Smooth muscle cell (in vitro differentiated cells): ENCODE measurements around the gene ZIC4. TPM values are rescaled to one million over a fixed set of nuclear protein-coding genes. Genes with fewer than 3 reads are reported as not detected.

Experiments used
- DNase-seq: peaks from one replicate; lab custom pipeline; 2025; ENCODE audit not compliant: unreplicated experiment; lab: John Stamatoyannopoulos, UW
- H2AFZ ChIP-seq: fragments of 200-600 bp; sonication (generic); 2 replicates; pipeline ENCODE4 v1.6.0; 2016; ENCODE audit warnings: antibody characterized with exemption, low read depth, mild to moderate bottlenecking
- H3F3A ChIP-seq: fragments of 200-600 bp; sonication (generic); 2 replicates; pipeline ENCODE4 v1.6.0; 2017; ENCODE audit warnings: antibody characterized with exemption, low read depth
- H3K27ac ChIP-seq: fragments of 200-600 bp; sonication (generic); 2 replicates; pipeline ENCODE4 v1.5.1; 2016; ENCODE audit warnings: low read depth, mild to moderate bottlenecking
- H3K27me3 ChIP-seq: fragments of 200-600 bp; sonication (generic); 2 replicates; pipeline ENCODE4 v1.6.1; 2016; ENCODE audit warnings: low read depth, mild to moderate bottlenecking
- H3K36me3 ChIP-seq: fragments of 200-600 bp; sonication (generic); 2 replicates; pipeline ENCODE4 v1.5.1; 2016; ENCODE audit warnings: low read depth
- H3K4me1 ChIP-seq: fragments of 200-600 bp; sonication (generic); 2 replicates; pipeline ENCODE4 v1.5.1; 2016; ENCODE audit warnings: low read depth
- H3K4me2 ChIP-seq: fragments of 200-600 bp; sonication (generic); 2 replicates; pipeline ENCODE4 v1.6.0; 2016; ENCODE audit warnings: mild to moderate bottlenecking
- H3K4me3 ChIP-seq: fragments of 200-600 bp; sonication (generic); 2 replicates; pipeline ENCODE4 v1.5.1; 2016; ENCODE audit warnings: mild to moderate bottlenecking
- H3K79me2 ChIP-seq: fragments of 200-600 bp; sonication (generic); 2 replicates; pipeline ENCODE4 v1.6.0; 2016; ENCODE audit warnings: low read depth, mild to moderate bottlenecking
- H3K9ac ChIP-seq: fragments of 200-600 bp; sonication (generic); 2 replicates; pipeline ENCODE4 v1.6.0; 2016; ENCODE audit warnings: low read depth
- H3K9me3 ChIP-seq: fragments of 200-600 bp; sonication (generic); replicated peaks from 2 replicates; pipeline ENCODE4 v1.5.1; 2016; ENCODE audit warnings: low read depth
- H4K20me1 ChIP-seq: fragments of 200-600 bp; sonication (generic); 2 replicates; pipeline ENCODE4 v1.6.0; 2016; ENCODE audit warnings: low read depth
- CTCF ChIP-seq: fragments of 200-600 bp; sonication (generic); IDR thresholded peaks from 2 replicates; pipeline ENCODE4 v1.5.1; 2017; ENCODE audit warnings: borderline replicate concordance, mild to moderate bottlenecking, antibody characterized with exemption; ENCODE audit not compliant: insufficient read depth, poor library complexity, severe bottlenecking
- WGBS: methylation state at CpG from one replicate; pipeline ENCODE4 v1.1.7; 2016; ENCODE audit warnings: low lambda C conversion rate; 5-methylcytosine and 5-hydroxymethylcytosine counted together
- polyA plus RNA-seq: library from polyadenylated mRNA; unstranded; fragments of >200 nt; fragmentation: Nextera tagmentation; extraction: Ambion mirVana; gene quantifications from 2 replicates; pipeline ENCODE4 v1.2.1, GENCODE V29; 2016
- total RNA-seq: library from RNA; depleted of rRNA; stranded (reverse); fragments of >200 nt; gene quantifications from 2 replicates; pipeline ENCODE4 v1.2.3, GENCODE V29; 2014

The ZIC4 gene
- total and polyA plus RNA-seq, 2 experiments from 2014 or later, result not detected

GRCh38 chr3:147355753-147356090, 50.6 kb downstream of the ZIC4 start:
- Histone ChIP-seq H3K27me3 (peaks cover 100% of the 10 kb centered on the region), H3K79me2 (no peaks in the 10 kb centered on the region), H3K9me3 (no peaks in the 10 kb centered on the region), H3K4me1 (peaks cover 32% of the 10 kb centered on the region), H4K20me1 (no peaks in the 10 kb centered on the region), H3F3A (no peaks in the 10 kb centered on the region), H3K36me3 (no peaks in the 10 kb centered on the region), H2AFZ (no peak overlapping the region), H3K4me2 (no peak overlapping the region), H3K9ac (no peak overlapping the region), H3K27ac (no peak overlapping the region), H3K4me3 (no peak overlapping the region)
- no peak for DNase-seq
- no peak for TF ChIP-seq CTCF
- 14% methylated on average over 4 of the region's 4 CpGs for WGBS

GRCh38 chr3:147355084-147355752, 51.1 kb downstream of the ZIC4 start:
- 12% methylated on average over 18 of the region's 18 CpGs for WGBS
- H3K27me3 ChIP-seq, result peaks cover 100% of the 10 kb centered on the region
- TF ChIP-seq CTCF, result no peak
- no peak overlapping the region for H2AFZ ChIP-seq
- H3K4me1 ChIP-seq, result peaks cover 32% of the 10 kb centered on the region
- no peak overlapping the region for H3K4me2 ChIP-seq
- no peak overlapping the region for H3K9ac ChIP-seq
- H3F3A ChIP-seq, result no peaks in the 10 kb centered on the region
- no peaks in the 10 kb centered on the region for H3K9me3 ChIP-seq
- no peak overlapping the region for H3K4me3 ChIP-seq
- no peaks in the 10 kb centered on the region for H4K20me1 ChIP-seq
- H3K36me3 ChIP-seq, result no peaks in the 10 kb centered on the region
- no peak for DNase-seq
- no peak overlapping the region for H3K27ac ChIP-seq
- H3K79me2 ChIP-seq, result no peaks in the 10 kb centered on the region

- H2AFZ ChIP-seq, result no peak overlapping the region
- no peak for TF ChIP-seq CTCF
Measured at GRCh38 chr3:147354623-147355022, 51.7 kb downstream of the ZIC4 start.

GRCh38 chr3:147351301-147351700, 55.0 kb downstream of the ZIC4 start:
- peaks cover 85% of the 10 kb centered on the region for H3K27me3 ChIP-seq
- no peak overlapping the region for H3K4me3 ChIP-seq
- no peaks in the 10 kb centered on the region for H3K9me3 ChIP-seq
- no peaks in the 10 kb centered on the region for H3K79me2 ChIP-seq
- H3K27ac ChIP-seq, result no peak overlapping the region
- 85% methylated on average over 2 of the region's 2 CpGs for WGBS
- no peak overlapping the region for H3K4me2 ChIP-seq
- no peaks in the 10 kb centered on the region for H3F3A ChIP-seq
- TF ChIP-seq CTCF, result no peak
- no peak overlapping the region for H2AFZ ChIP-seq
- no peaks in the 10 kb centered on the region for H3K36me3 ChIP-seq
- no peak for DNase-seq
- no peak overlapping the region for H3K9ac ChIP-seq
- H3K4me1 ChIP-seq, result peaks cover 23% of the 10 kb centered on the region
- H4K20me1 ChIP-seq, result no peaks in the 10 kb centered on the region

More at GRCh38 chr3:147354623-147355022, 51.7 kb downstream of the ZIC4 start:
- 6% methylated on average over 19 of the region's 19 CpGs for WGBS
- Histone ChIP-seq H3K27me3 (peaks cover 100% of the 10 kb centered on the region), H3K27ac (no peak overlapping the region), H3K4me1 (peaks cover 31% of the 10 kb centered on the region), H3K79me2 (no peaks in the 10 kb centered on the region), H4K20me1 (no peaks in the 10 kb centered on the region), H3K9ac (no peak overlapping the region), H3K4me3 (no peak overlapping the region), H3K9me3 (no peaks in the 10 kb centered on the region), H3K4me2 (no peak overlapping the region), H3K36me3 (no peaks in the 10 kb centered on the region), H3F3A (no peaks in the 10 kb centered on the region)
- no peak for DNase-seq
